GM21367 (cell line): ENCODE results near the gene MKX.
"Not testable (repeated sequence)": the region's sequence is repeated elsewhere in the genome, so short reads cannot be mapped to it uniquely, and the experiment has no call there.

ENCODE experiments used
- ATAC-seq: cut with Tn5 transposase; IDR thresholded peaks from one replicate; pipeline ENCODE4 v1.9.1; 2021; ENCODE audit not compliant: unreplicated experiment

Gene MKX

GRCh38 chr10:27695088-27695487, 50.5 kb downstream of the MKX start:
- no peak for ATAC-seq

DNA sequence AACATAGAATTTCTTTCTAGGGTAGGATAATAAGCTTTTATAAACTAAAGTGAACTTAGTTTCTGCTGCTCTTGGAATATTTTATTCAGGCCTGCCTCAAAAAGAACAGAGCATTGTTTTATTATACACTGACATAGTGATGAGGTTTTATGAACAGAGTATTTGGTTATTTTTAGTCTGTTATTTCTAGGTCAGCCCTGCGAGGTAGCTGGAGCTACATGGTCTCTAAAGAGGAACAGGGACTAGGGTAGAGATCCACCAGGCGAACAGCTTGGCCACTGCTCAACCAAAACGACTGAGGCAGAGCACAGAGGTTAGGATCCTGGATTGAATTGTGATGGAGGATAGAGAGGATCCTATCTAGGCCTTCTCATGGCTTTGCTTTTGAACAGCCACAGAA, 53.0 kb downstream of the MKX start:
- no peak for ATAC-seq

GRCh38 chr10:27688991-27689390, 56.6 kb downstream of the MKX start:
- no peak for ATAC-seq

DNA sequence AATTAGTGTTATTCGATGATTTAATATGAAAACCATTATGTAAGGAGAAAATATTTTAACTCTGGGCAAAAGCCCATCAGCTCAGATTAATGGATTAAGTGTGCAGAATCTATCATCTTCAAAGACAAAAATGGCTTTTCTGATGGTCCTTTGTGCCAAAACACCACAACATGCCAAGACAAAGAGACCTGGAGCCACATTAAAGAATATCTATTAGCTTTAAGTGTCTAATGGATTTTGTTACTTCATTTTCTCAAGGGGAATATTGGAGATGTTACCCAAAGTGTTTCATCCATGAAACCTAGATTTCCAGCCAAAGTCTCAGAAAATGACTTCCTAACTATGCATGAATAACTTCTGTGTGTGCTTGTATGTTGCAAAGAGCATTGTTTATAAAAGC, 57.3 kb downstream of the MKX start:
- ATAC-seq = no peak

- no peak for ATAC-seq
Measured at GRCh38 chr10:27687743-27688142, 57.9 kb downstream of the MKX start.

GRCh38 chr10:27687326-27687725, 58.3 kb downstream of the MKX start:
- no peak for ATAC-seq

- ATAC-seq = no peak
Measured at GRCh38 chr10:27685681-27686080, 59.9 kb downstream of the MKX start.

DNA sequence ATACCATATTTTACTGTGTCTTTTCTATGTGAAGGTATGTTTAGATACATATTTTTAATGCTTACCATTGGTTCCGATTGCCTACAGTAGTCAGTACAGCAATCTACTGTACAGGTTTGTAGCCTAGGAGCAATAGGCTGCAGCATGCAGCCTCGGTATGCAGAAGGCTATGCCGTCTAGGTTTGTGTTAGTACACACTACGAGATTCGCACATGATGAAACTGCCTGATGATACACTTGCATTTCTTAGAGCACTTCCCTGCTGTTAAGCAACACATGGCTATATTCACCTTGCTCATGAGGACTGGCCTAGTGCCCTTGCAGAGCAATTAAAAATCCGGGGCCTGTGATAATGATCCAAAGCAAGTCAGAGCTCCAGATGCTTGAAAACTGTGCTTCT, 62.4 kb downstream of the MKX start:
- no peak for ATAC-seq

- ATAC-seq = not testable (repeated sequence)
Measured at GRCh38 chr10:27681795-27682194, 63.8 kb downstream of the MKX start.

DNA sequence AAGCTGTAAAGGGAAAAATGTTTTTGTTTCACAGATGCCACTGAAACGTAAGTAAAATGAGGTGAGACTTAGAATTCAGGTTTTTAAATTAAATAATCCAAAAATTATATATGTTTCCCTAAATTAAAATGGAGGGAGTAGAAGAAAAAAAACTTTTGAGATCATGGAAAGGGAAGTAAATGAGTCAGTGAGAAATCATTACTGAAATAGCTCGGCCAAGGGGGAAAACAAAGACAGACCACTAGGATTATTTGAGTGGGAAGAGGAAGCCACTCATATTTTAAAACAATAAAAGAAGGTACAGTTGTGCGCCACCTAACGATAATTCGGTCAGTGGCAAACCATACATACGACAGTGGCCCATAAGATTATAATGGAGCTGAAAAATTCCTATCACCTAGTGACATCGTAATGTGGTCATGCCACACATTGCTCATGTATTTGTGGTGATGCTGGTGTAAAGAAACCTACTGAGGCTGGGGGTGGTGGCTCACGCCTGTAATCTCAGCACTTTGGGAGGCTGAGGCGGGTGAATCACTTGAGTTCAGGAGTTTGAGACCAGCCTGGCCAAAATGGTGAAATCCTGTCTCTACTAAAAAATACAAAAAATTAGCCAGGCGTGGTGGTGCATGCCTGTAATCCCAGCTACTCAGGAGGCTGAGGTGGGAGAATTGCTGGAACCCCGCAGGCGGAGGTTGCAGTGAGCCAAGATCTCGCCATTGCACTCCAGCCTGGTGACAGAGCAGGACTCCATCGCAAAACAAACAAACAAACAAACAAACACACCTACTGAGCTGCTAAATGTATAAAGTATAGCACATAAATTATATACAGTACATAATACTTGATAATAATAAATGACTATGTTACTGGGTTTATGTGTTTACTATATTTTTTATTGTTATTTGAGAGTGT, 64.7 kb downstream of the MKX start:
- no peak for ATAC-seq

DNA sequence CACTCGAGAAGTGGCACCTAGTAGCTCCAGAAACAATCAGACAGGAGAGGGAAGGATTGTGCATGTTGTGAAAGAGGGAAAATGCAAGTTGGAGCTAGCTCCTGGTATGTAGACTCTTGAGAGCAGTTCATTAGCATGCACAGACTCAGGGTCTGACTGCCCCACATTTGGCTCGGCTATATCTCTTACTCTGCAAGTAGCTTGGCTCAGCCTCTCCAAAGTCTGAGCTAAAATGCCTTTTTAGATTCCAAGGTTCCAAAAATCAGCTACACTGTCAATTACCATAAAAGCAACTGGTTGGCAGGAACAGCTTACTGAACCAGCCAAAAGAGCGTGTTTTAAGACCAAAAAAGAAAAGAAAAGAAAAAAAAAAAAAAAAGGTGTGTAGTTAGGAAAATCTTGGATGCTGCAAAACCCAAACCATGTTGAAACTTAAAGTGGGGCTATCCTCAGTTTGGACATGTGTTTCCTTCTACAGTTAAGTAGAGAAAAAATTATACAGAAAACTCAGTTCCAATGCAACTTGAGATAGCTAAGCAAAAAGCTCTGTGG, 65.5 kb downstream of the MKX start:
- no peak for ATAC-seq

DNA sequence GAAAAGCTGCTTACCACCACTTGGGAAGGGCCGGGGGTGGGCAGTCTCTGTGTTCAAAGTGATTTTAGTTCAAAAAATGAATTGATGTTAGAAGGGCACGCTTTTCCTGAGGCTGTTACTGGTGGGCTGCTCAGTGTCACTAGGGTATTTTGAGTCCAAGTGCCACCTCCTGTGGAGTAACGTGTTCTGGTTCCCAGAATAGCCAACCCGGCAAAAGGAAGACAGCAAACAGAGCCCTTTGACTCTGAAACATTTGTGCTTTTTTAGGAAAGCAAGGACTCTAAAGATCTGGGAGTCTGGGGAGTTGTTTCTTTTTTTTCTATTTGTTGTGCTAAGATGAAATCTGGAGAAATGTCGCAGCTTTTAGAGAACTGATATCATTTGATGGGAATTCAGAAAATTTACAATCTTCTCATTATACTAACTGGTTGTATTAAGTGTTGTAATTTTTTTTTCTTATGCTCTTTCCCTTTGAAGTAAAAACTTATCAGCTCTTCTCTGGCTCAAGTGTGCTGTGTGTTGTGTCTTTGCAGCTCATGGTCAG, 66.2 kb downstream of the MKX start:
- ATAC-seq = no peak

DNA sequence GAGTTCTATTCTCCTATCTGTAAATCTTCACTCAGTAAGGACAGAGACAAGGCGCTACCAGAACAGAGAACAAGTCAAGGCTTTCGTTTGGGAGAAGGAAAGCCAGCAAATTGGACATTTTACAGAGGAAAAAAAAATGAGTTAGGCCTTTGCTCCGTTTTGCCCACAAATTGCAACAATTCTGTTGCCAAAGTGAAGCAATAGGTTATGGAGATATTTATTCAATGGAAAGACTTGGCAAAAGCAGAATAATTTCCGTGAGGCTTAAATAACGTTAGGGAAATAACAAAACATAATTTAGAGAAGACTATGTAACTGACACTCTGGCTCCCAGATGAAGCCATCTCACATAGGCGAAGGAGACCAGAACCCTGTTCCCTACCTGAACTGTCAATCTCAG, 67.5 kb downstream of the MKX start:
- no peak for ATAC-seq

- no peak for ATAC-seq
Measured at GRCh38 chr10:27673065-27673464, 72.6 kb downstream of the MKX start.

- ATAC-seq = no peak
Measured at GRCh38 chr10:27671821-27672220, 73.8 kb downstream of the MKX start.

- no peak for ATAC-seq
Measured at GRCh38 chr10:27664461-27664860, 81.2 kb downstream of the MKX start.

- ATAC-seq = no peak
Measured at GRCh38 chr10:27663621-27664020, 82.0 kb downstream of the MKX start.

DNA sequence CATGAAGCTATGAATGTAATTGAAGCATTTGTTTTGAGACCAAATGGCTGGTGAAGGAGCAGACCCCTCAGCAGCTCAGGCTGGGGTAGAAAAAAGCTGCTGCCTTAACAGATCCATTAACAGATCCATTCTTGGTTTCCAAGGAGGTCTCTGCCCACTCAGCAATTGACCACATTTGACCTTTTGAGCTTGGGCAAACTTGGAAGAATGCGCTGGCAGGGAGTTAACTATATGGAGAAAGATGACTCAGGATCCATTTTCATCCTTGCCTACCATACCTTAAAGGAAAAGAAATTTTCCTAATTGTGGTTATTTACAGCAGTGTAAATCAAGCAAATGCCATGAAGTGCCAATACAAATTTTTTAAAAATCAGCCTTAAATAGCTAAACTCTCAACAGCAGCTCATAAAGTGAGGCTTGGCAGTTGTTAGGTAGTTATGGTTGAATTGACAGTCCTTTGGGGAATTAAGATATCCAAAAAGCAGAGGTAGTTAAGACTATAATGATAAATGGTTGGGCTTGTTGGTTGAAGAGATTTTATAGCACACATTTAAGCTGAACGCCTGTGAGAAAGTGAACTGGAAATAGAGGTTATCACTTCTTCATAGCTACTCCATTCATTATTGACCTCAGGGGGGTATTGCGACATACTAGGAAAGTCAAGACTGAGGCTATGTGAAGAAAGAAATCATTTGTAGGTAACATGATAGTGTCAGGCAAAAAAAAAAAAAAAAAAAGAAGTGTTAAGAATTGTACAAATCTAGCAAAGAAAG, 83.9 kb downstream of the MKX start:
- ATAC-seq = no peak

DNA sequence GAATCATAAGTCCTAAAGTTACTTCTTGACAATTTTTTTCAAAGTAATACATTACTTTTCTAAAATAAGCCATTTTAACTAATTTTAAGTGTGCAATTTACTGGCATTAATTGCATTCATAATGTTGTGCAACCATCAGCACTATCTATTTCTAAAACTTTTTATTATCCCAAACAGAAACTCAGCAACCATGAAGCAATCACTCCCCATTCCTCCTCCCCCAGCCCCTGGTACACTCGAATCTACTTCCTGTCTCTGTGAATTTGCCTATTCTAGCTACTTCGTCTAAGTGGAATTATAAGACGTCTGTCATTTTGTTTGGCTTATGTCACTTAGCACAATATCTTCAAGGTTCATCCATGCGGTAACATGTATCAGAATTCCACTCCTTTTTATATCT, 84.9 kb downstream of the MKX start:
- ATAC-seq = no peak

DNA sequence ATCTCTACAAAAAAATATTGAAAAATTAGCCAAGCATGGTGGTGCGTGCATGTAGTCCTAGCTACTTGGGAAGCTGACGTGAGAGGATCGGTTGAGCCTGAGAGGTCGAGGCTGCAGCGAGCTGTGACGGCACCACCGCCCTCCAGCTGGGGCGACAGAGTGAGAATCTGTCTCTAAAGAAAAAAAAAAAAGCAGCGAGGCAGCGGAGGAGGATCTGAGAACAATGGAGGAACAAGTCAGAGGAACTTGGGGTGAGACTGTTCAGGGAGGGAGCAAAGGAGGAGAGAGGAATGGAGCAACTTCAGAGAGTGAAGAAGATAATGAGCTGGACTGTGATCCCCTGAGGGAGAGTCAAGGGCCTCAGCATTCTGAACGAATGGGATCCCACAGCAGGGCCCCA, 85.4 kb downstream of the MKX start:
- ATAC-seq = no peak

DNA sequence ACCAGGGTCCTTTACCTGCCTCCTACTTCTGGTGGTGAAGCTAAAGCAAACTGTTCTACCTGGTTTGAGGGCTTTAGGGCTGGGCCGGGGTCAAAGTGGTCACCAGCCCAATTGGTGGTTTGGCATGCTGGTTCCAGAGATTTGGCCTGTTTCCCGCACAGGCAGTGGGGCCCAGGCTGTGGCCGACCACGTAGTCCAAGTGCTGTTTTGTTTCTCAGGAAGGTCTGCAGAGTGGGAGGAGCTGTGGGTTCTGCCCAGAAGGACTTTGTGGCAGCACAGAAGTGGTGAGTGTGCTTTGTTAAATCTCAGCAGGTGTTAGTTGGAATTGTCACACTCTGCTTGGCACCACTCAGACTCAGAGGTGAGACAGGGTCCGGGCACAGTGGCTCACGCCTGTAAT, 85.8 kb downstream of the MKX start:
- no peak for ATAC-seq

DNA sequence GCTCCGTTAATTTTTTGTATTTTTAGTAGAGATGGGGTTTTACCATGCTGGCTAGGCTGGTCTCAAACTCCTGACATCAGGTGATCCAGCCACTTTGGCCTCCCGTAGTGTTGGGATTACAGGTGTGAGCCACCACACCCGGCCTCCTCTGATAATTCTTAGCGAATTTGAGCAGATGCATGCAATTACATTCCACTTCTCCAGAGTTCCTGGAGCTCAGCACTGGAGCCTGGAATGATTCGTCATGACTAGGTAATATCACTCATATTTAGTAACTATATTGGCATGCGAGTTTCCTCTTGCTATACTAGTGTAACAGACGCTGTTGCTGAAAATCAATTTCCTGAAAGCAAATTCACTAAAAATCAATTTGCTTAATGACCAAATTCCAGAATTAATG, 86.8 kb downstream of the MKX start:
- ATAC-seq = no peak
